ENCODE measurements around the gene HOXB8.
A peak's percentile ranks its signal among the peaks of the same experiment; 100 is the strongest.

HOXB8 gene

GRCh38 chr17:48609759-48610281 lies 5.3 kb downstream of the HOXB8 start:
- H3K4me2 ChIP-seq (ENCODE audit: low read depth, low read length, poor library complexity, severe bottlenecking), result peak overlapping the region; percentile 84
- no peaks in the 10 kb centered on the region for H3K79me2 ChIP-seq (ENCODE audit: insufficient read depth, low read length)
- H2AFZ ChIP-seq (ENCODE audit: low read depth, low read length, severe bottlenecking), result peak overlapping the region; percentile 97
- H4K20me1 ChIP-seq (ENCODE audit: low read depth, low read length), result no peaks in the 10 kb centered on the region
- no peaks in the 10 kb centered on the region for H3K36me3 ChIP-seq (ENCODE audit: low read length)
- TF ChIP-seq CTCF (IDR thresholded peaks at IDR 0.05; ENCODE audit: insufficient read depth, low read length, poor library complexity, severe bottlenecking) (no peak), EZH2phosphoT487 (conservative IDR thresholded peaks at IDR 0.05; ENCODE audit: low read length) (no peak)
- peak overlapping the region; percentile 73 for H3K9ac ChIP-seq (ENCODE audit: low read length)
- no peak overlapping the region for H3K27ac ChIP-seq (ENCODE audit: low read depth, low read length)
- H3K9me3 ChIP-seq (ENCODE audit: insufficient read depth, low read length), result no peaks in the 10 kb centered on the region
- peak overlapping the region; percentile 68 for H3K4me3 ChIP-seq (ENCODE audit: insufficient read depth, low read length, poor library complexity, severe bottlenecking)
- H3K27me3 ChIP-seq (ENCODE audit: low read length), result no peaks in the 10 kb centered on the region
- no peaks in the 10 kb centered on the region for H3F3A ChIP-seq (ENCODE audit: insufficient read depth)
- H3K9me2 ChIP-seq (replicated peaks; ENCODE audit: insufficient read depth, low read length), result no peaks in the 10 kb centered on the region

GRCh38 chr17:48609033-48609432 lies 6.1 kb downstream of the HOXB8 start:
- H3K36me3 ChIP-seq (ENCODE audit: low read length), result no peaks in the 10 kb centered on the region
- no peak overlapping the region for H3K9ac ChIP-seq (ENCODE audit: low read length)
- no peaks in the 10 kb centered on the region for H3K27me3 ChIP-seq (ENCODE audit: low read length)
- H3F3A ChIP-seq (ENCODE audit: insufficient read depth), result no peaks in the 10 kb centered on the region
- no peak for TF ChIP-seq EZH2phosphoT487 (conservative IDR thresholded peaks at IDR 0.05; ENCODE audit: low read length)
- TF ChIP-seq CTCF (IDR thresholded peaks at IDR 0.05; ENCODE audit: insufficient read depth, low read length, poor library complexity, severe bottlenecking), result no peak
- H3K9me3 ChIP-seq (ENCODE audit: insufficient read depth, low read length), result no peaks in the 10 kb centered on the region
- no peak overlapping the region for H3K4me3 ChIP-seq (ENCODE audit: insufficient read depth, low read length, poor library complexity, severe bottlenecking)
- no peak overlapping the region for H3K4me2 ChIP-seq (ENCODE audit: low read depth, low read length, poor library complexity, severe bottlenecking)
- H4K20me1 ChIP-seq (ENCODE audit: low read depth, low read length), result no peaks in the 10 kb centered on the region
- H3K79me2 ChIP-seq (ENCODE audit: insufficient read depth, low read length), result no peaks in the 10 kb centered on the region
- no peaks in the 10 kb centered on the region for H3K9me2 ChIP-seq (replicated peaks; ENCODE audit: insufficient read depth, low read length)
- H3K27ac ChIP-seq (ENCODE audit: low read depth, low read length), result no peak overlapping the region
- H2AFZ ChIP-seq (ENCODE audit: low read depth, low read length, severe bottlenecking), result no peak overlapping the region

GRCh38 chr17:48608494-48608834 lies 6.6 kb downstream of the HOXB8 start:
- Histone ChIP-seq H3K9me2 (replicated peaks; ENCODE audit: insufficient read depth, low read length) (no peaks in the 10 kb centered on the region), H3K9ac (ENCODE audit: low read length) (no peak overlapping the region), H3F3A (ENCODE audit: insufficient read depth) (no peaks in the 10 kb centered on the region), H2AFZ (ENCODE audit: low read depth, low read length, severe bottlenecking) (no peak overlapping the region), H3K79me2 (ENCODE audit: insufficient read depth, low read length) (no peaks in the 10 kb centered on the region), H3K4me3 (ENCODE audit: insufficient read depth, low read length, poor library complexity, severe bottlenecking) (no peak overlapping the region), H4K20me1 (ENCODE audit: low read depth, low read length) (no peaks in the 10 kb centered on the region), H3K27ac (ENCODE audit: low read depth, low read length) (no peak overlapping the region), H3K27me3 (ENCODE audit: low read length) (no peaks in the 10 kb centered on the region), H3K4me2 (ENCODE audit: low read depth, low read length, poor library complexity, severe bottlenecking) (no peak overlapping the region), H3K9me3 (ENCODE audit: insufficient read depth, low read length) (no peaks in the 10 kb centered on the region), H3K36me3 (ENCODE audit: low read length) (no peaks in the 10 kb centered on the region)
- TF ChIP-seq CTCF (IDR thresholded peaks at IDR 0.05; ENCODE audit: insufficient read depth, low read length, poor library complexity, severe bottlenecking), result no peak
- TF ChIP-seq EZH2phosphoT487 (conservative IDR thresholded peaks at IDR 0.05; ENCODE audit: low read length), result no peak

All from SU-DHL-6 (cell line).